KMS-11 (cell line): Measurements from ENCODE around the gene R3HCC1L.

ENCODE experiments used
- H2AFZ ChIP-seq: fragments of 200-600 bp; sonication (generic); 2 replicates; pipeline ENCODE4 v1.6.1; 2016; ENCODE audit warnings: antibody characterized with exemption, mixed run types, low read depth
- H3K27ac ChIP-seq: fragments of 200-600 bp; sonication (generic); 2 replicates; pipeline ENCODE4 v1.6.1; 2016; ENCODE audit warnings: mild to moderate bottlenecking, mixed run types
- H3K27me3 ChIP-seq: fragments of 200-600 bp; sonication (generic); 2 replicates; pipeline ENCODE4 v1.6.1; 2017; ENCODE audit warnings: mild to moderate bottlenecking, low read depth, mixed run types, moderate library complexity; ENCODE audit not compliant: insufficient read depth
- H3K36me3 ChIP-seq: fragments of 200-600 bp; sonication (generic); 2 replicates; pipeline ENCODE4 v1.6.1; 2017; ENCODE audit warnings: mild to moderate bottlenecking, mixed run types; ENCODE audit not compliant: insufficient read depth
- H3K4me1 ChIP-seq: fragments of 200-600 bp; sonication (generic); 2 replicates; pipeline ENCODE4 v1.6.1; 2016; ENCODE audit warnings: mild to moderate bottlenecking, low read depth, mixed run types; ENCODE audit not compliant: poor library complexity, severe bottlenecking
- H3K4me2 ChIP-seq: fragments of 200-600 bp; sonication (generic); 2 replicates; pipeline ENCODE4 v1.7.0; 2016; ENCODE audit warnings: mild to moderate bottlenecking, mixed run types
- H3K4me3 ChIP-seq: fragments of 200-600 bp; sonication (generic); IDR thresholded peaks from 2 replicates; pipeline ENCODE4 v1.6.1; 2017; ENCODE audit warnings: low read depth, low read length, mixed read lengths; ENCODE audit not compliant: insufficient read depth
- H3K79me2 ChIP-seq: fragments of 200-600 bp; sonication (generic); 2 replicates; pipeline ENCODE4 v1.6.1; 2016; ENCODE audit warnings: low read depth, mixed run types; ENCODE audit not compliant: insufficient read depth
- H3K9ac ChIP-seq: fragments of 200-600 bp; sonication (generic); 2 replicates; pipeline ENCODE4 v1.6.1; 2016; ENCODE audit warnings: mild to moderate bottlenecking, mixed run types
- H4K20me1 ChIP-seq: fragments of 200-600 bp; sonication (generic); 2 replicates; pipeline ENCODE4 v1.6.1; 2016; ENCODE audit warnings: mild to moderate bottlenecking, mixed run types; ENCODE audit not compliant: insufficient read depth
- TF ChIP-seq, protein P1 (sequence below): fragments of 200-600 bp; sonication (generic); conservative IDR thresholded peaks from 2 replicates; pipeline ENCODE4 v1.6.1; 2017; ENCODE audit warnings: low read depth, mild to moderate bottlenecking, antibody characterized with exemption, low read length, moderate library complexity, mixed read lengths

Gene R3HCC1L

DNA sequence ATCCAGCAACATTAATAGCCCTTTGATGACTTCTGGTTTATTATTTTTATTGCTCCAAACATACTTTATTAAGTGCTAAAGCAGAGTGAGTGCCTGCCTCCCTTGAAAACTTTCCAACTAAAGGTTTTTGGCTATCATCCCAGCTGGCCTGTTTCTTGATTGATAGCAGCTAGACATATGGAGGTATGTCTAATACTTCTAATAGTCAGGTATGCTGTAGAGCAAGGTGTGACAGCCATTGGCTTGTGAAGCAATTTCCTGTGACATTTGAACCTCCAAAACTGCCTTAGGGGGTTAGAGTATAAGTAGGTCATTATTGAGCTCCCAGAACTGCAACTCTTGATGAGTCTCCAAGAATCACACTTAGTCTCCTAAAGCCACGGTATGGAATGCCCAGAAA lies 77.7 kb downstream of the R3HCC1L start:
- no peak overlapping the region for H3K4me3 ChIP-seq
- no peak overlapping the region for H2AFZ ChIP-seq
- H4K20me1 ChIP-seq = no peaks in the 10 kb centered on the region
- peaks cover 3% of the 10 kb centered on the region for H3K4me1 ChIP-seq
- H3K79me2 ChIP-seq = no peaks in the 10 kb centered on the region
- no peak overlapping the region for H3K27ac ChIP-seq
- H3K9ac ChIP-seq = no peak overlapping the region
- no peak overlapping the region for H3K4me2 ChIP-seq
- H3K36me3 ChIP-seq = no peaks in the 10 kb centered on the region
- TF ChIP-seq, protein P1, sequence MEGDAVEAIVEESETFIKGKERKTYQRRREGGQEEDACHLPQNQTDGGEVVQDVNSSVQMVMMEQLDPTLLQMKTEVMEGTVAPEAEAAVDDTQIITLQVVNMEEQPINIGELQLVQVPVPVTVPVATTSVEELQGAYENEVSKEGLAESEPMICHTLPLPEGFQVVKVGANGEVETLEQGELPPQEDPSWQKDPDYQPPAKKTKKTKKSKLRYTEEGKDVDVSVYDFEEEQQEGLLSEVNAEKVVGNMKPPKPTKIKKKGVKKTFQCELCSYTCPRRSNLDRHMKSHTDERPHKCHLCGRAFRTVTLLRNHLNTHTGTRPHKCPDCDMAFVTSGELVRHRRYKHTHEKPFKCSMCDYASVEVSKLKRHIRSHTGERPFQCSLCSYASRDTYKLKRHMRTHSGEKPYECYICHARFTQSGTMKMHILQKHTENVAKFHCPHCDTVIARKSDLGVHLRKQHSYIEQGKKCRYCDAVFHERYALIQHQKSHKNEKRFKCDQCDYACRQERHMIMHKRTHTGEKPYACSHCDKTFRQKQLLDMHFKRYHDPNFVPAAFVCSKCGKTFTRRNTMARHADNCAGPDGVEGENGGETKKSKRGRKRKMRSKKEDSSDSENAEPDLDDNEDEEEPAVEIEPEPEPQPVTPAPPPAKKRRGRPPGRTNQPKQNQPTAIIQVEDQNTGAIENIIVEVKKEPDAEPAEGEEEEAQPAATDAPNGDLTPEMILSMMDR = no peak
- H3K27me3 ChIP-seq = no peaks in the 10 kb centered on the region

DNA sequence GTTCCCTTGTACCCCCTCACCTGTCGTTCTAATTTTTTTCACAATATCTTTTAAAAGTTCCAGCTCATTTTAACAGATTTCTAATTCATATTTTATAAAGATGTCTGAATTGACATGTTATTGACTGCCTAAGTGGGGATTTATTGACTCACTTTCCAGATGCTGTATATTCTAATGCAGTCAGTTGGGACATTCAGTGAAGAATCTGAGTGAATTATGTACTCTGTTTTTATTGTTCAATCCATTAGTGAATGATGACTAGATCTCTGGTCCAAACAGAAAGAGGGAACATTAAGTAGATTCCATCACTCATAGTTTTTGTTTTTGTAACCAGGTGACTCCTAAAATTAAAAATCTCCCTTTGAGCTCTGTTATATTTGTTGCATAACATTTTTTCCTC lies 79.3 kb downstream of the R3HCC1L start:
- TF ChIP-seq, protein P1 = no peak
- Histone ChIP-seq H3K27ac (no peak overlapping the region), H3K36me3 (no peaks in the 10 kb centered on the region), H3K27me3 (no peaks in the 10 kb centered on the region), H3K4me2 (no peak overlapping the region), H3K79me2 (no peaks in the 10 kb centered on the region), H2AFZ (no peak overlapping the region), H3K4me3 (no peak overlapping the region), H4K20me1 (no peaks in the 10 kb centered on the region), H3K4me1 (no peaks in the 10 kb centered on the region), H3K9ac (no peak overlapping the region)

DNA sequence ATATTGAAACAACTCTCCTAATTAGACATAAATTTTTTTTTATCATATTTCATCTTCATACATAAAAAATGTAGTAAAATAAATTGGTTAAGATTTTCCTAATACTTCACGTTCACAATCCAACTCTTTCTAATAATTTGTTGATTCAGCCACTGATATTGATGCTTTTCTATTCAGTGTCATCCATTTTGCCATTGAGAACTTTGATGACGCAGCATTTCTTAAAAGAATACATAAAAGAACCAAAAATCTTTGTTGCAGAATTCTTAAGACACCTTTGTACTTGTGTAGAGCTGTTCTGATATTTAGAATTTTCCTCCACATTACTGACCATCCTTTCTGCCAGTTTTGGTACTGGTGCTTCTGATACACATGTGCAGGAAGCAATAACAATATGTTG lies 80.9 kb downstream of the R3HCC1L start:
- H4K20me1 ChIP-seq = no peaks in the 10 kb centered on the region
- H3K79me2 ChIP-seq = no peaks in the 10 kb centered on the region; the same call in 1 of the 2 replicates
- H3K27ac ChIP-seq = no peak overlapping the region

DNA sequence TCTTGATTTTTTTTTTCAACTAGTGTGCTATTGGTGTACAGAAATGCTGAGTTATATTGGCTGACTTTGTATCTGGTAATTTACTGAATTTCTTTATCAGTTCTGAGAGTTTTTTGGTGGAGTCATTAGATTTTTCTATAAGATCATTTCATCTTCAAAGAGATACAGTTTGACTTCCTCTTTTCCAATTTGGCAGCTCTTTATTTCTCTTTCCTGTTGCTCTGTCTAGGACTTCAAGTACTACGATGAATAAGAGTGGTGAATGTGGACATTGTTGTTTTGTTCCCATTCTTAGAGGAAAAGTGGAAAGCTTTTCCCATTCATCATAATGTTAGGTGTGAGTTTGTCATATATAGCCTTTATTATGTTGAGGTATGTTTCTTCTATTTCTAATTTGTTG lies 83.3 kb downstream of the R3HCC1L start:
- Histone ChIP-seq H3K36me3 (no peaks in the 10 kb centered on the region), H3K4me1 (no peaks in the 10 kb centered on the region), H3K79me2 (no peaks in the 10 kb centered on the region; the same call in 1 of the 2 replicates), H3K4me3 (no peak overlapping the region), H3K4me2 (no peak overlapping the region), H3K27ac (no peak overlapping the region), H2AFZ (no peak overlapping the region), H4K20me1 (no peaks in the 10 kb centered on the region), H3K27me3 (no peaks in the 10 kb centered on the region), H3K9ac (no peak overlapping the region)
- TF ChIP-seq, protein P1 = no peak

More for the DNA sequence above, 80.9 kb downstream of the R3HCC1L start:
- Histone ChIP-seq H3K9ac (no peak overlapping the region), H3K36me3 (no peaks in the 10 kb centered on the region), H3K4me3 (no peak overlapping the region), H3K4me2 (no peak overlapping the region), H2AFZ (no peak overlapping the region), H3K27me3 (no peaks in the 10 kb centered on the region), H3K4me1 (no peaks in the 10 kb centered on the region)
- TF ChIP-seq, protein P1 = no peak
